UCSD-AML1 (cell line): Measurements from ENCODE around the gene ITGAL.

Source experiments
- DNase-seq: peaks from one replicate; lab custom pipeline; 2025; ENCODE audit not compliant: unreplicated experiment; lab: John Stamatoyannopoulos, UW

Gene ITGAL

GRCh38 chr16:30541502-30542329 lies 69.2 kb downstream of the ITGAL start:
- DNase-seq: no peak

- no peak for DNase-seq
Observed at GRCh38 chr16:30543067-30543466, 70.5 kb downstream of the ITGAL start.

GRCh38 chr16:30546115-30546514 lies 73.6 kb downstream of the ITGAL start:
- DNase-seq: no peak

- DNase-seq: no peak
Observed at GRCh38 chr16:30548416-30549253, 76.1 kb downstream of the ITGAL start.

- DNase-seq: no peak
Observed at GRCh38 chr16:30551781-30552180, 79.2 kb downstream of the ITGAL start.

- DNase-seq: no peak
Observed at GRCh38 chr16:30552956-30553355, 80.4 kb downstream of the ITGAL start.

GRCh38 chr16:30553393-30553899 lies 80.9 kb downstream of the ITGAL start:
- no peak for DNase-seq

- no peak for DNase-seq
Observed at GRCh38 chr16:30554557-30555314, 82.2 kb downstream of the ITGAL start.

- no peak for DNase-seq
Observed at GRCh38 chr16:30555315-30556124, 83.0 kb downstream of the ITGAL start.

GRCh38 chr16:30556125-30556473 lies 83.6 kb downstream of the ITGAL start:
- DNase-seq: no peak

GRCh38 chr16:30557707-30557956 lies 85.1 kb downstream of the ITGAL start:
- DNase-seq: no peak

GRCh38 chr16:30557957-30558788 lies 85.6 kb downstream of the ITGAL start, which contains the start of gene ZNF764:
Gene ZNF764, minus strand, starts transcription at chr16:30558374. Its CDS starts 192 bp downstream, at chr16:30558182.
- DNase-seq: peak; percentile 96

- no peak for DNase-seq
Observed at GRCh38 chr16:30558789-30559377, 86.3 kb downstream of the ITGAL start.

GRCh38 chr16:30559690-30560089 lies 87.1 kb downstream of the ITGAL start:
- no peak for DNase-seq

GRCh38 chr16:30561089-30561816 lies 88.7 kb downstream of the ITGAL start:
- peak; percentile 73 for DNase-seq

GRCh38 chr16:30562021-30562420 lies 89.5 kb downstream of the ITGAL start:
- DNase-seq: peak; percentile 42

- DNase-seq: no peak
Observed at GRCh38 chr16:30565526-30565925, 93.0 kb downstream of the ITGAL start.

GRCh38 chr16:30565984-30566383 lies 93.4 kb downstream of the ITGAL start:
- DNase-seq: no peak

GRCh38 chr16:30566531-30566930 lies 94.0 kb downstream of the ITGAL start:
- no peak for DNase-seq
